AG08395 (cell line): ENCODE results near the gene CDH22.

Experiments
- DNase-seq: peaks from one replicate; pipeline ENCODE4 v3.0.0; 2012; ENCODE audit warnings: mixed read lengths, low spot score

The CDH22 gene

GRCh38 chr20:46240065-46240464, 68.2 kb downstream of the CDH22 start:
- no peak for DNase-seq

GRCh38 chr20:46237736-46238135, 70.6 kb downstream of the CDH22 start:
- DNase-seq = no peak

DNA sequence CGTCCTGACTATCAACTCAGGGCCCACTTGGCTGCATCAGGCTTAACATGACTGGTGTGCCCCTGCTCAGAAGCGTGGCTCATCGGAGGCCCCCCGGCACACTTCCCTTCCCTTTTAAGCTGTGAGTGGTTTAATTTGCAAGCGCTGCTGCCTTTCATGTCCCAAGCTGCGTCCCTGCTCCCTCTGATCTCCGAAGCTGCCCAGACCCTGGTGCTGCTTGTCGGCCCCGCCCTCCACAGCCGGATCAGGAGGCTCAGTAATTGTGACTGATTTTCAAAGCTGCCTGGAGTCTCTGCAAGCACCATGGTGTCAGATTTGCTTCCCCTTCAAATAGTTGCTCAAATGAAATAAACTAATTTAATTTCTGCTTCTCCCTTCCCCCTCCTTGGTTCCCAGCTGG, 71.1 kb downstream of the CDH22 start:
- no peak for DNase-seq

DNA sequence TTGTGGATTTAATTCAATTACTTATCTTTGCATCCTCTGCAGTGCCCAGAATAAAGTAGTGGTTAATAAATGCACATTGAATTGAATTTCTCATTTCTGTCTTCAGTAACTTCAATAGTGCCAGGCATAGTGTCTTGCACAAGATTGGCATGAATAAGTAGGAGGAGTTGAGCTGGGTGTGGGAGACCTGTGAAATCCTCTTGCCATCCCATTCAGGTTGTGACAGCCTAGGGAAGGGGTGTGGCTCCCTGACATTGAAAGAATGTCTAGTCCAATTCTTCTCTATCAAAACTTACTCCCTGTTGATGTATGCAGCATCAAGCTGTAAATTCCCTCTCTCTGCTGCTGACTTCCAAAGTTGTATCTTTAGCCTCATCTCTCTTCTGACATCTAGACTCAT, 73.2 kb downstream of the CDH22 start:
- no peak for DNase-seq

- DNase-seq = no peak
Observed at GRCh38 chr20:46233701-46234100, 74.6 kb downstream of the CDH22 start.

DNA sequence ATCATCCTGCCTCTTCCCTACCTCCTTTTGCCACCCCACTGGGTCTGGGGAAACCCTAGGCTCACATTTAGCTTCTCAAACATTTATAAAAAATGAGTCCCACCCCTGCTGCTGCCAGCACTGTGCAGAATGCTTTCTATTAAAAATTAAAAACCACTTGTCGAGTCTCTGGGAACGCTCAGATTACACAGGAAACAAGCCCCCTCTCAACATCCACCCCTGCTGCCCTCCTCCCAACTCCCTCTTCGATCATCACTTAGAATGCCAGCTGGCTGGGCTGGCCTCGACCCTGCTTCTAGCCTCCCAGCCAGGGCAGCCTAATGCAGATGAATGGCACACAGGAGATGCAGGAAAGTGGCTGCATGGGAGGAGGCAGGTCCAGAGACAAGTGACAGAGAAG, 75.8 kb downstream of the CDH22 start:
- no peak for DNase-seq

DNA sequence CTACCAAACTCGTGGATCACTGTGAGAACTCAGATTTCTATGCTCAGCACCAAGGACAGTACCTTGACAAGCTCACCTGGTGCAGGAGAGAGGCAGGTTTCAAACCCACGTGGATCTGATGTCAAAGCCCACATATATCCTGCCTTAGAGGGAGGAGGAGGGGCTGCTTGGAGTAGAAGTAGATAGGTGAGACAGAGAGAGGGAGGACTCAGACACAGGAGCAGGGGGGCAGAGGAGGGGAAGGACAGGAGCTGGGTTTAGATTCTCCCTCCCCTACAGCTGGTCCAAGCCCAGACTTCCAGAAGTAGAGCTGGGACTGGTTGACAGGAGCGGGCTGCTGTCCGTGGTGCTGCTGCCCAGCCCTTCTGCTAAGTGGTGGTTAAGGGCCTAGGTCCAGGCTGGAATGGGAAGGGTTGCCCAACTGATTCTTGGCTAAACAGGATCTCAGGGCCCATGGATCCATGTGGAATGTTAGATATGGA, 77.5 kb downstream of the CDH22 start:
- peak; percentile 44 for DNase-seq

GRCh38 chr20:46230106-46230491, 78.2 kb downstream of the CDH22 start:
- DNase-seq = no peak

- DNase-seq = no peak
Observed at GRCh38 chr20:46229478-46230105, 78.7 kb downstream of the CDH22 start.

DNA sequence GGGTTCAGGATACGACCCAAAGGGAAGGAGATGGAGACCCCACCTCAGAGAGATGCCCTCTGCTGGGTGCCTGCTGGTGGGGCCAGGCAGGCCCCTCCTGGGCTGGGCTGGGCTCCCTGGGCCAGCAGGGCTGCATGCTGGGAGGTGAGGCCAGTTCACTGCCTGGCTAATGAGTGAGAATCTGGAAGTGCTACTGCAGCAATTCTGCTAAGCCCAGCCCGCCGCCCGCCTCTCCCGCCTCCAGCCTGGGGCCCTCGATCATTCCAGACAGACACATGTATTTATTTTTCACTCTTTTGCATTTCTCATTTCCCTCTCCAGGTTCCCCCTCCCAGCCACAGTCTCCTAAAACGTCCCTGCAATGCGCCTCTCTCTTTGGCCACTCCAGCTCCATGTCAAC, 79.6 kb downstream of the CDH22 start:
- DNase-seq = no peak

- DNase-seq = no peak
Observed at GRCh38 chr20:46227272-46227767, 81.0 kb downstream of the CDH22 start.

DNA sequence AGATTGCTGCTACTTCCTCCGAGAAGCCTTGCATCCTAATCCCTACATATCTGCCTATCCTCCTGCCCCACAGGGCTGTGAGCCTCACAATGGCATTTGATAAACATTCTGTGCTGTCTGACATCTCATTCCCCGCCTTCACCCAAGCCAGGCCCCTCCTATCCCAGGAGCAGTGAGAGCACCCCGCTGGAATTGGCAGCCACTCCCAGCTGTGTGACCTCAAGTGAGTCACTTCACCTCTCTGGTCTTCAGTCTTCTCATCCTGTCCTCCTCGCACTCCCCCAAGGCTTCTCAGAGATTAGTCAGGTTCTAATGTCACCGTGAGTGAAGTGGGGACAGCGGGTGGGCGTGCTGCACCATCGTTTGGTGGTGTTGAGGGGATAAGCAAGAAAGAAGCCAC, 81.7 kb downstream of the CDH22 start:
- no peak for DNase-seq

DNA sequence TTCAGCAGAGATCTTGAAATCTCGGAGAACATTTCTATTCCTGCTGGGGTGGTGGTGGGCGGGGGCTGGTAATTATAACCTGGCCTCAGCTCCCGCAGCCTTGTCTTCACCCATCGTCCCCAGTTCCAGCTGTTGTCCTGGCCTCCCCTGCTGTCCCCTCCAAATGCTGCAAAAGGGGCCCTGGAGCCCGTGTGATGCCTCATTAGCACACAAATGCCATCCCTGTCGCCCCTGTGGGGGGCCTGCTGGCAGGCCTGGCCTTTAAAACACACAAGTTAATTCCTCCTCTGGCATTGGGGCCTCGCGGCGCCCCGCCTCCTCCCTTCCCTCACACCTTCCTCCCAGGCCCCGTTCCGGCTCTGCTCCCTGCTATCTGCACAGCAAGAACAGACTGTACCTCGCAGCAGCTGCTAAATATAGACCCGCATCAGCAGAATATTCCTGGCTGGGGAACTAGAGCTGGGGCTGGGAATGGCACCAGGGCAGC, 85.7 kb downstream of the CDH22 start:
- DNase-seq = no peak

DNA sequence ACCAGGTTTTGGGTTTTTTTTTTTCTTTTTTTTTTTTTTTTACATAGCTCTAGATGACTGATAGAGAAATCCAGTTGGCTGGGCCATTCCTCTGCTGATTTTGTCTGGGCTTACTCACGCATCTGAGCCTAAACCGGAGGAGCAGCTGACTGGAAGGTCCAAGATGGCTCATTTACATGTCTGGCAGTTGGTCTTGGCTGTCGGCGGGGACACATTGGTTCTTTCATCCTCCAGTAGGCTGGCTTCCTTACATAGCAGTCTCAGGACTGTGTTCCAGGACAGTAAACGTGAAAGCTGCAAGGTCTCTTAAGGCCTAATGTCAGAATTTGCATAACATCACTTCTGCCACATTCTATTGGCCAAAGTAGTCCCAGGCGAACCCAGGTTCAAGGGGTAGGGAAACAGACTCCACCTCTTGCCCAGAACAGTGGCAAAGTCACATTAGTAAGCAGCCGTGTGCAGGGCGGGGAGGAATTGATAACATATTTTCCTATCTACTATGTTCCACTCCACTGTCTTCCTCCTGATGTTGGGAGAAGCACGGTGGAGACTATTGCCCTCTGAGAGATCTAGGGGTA, 87.0 kb downstream of the CDH22 start:
- no peak for DNase-seq

- DNase-seq = no peak
Observed at GRCh38 chr20:46220455-46221207, 87.7 kb downstream of the CDH22 start.

DNA sequence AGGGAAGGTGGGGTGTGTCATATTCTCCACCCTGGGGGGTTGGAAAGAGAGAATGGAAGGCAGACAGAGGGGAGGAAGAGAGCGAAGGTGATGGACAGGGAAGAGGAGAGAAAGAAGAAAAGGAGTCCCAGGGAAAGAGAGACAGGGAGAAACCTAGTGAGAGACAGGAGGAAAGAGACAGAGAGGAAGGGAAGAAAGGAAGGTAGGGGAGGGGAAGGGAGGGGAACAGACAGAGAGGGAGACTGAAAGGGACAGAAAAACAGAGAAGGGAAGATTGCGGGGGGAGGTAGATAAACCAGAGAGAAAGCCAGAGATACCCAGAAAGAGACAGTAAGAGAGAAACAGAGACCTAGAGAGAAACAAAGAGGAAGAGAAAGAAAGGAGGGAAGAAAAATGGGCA, 88.4 kb downstream of the CDH22 start:
- DNase-seq = no peak

DNA sequence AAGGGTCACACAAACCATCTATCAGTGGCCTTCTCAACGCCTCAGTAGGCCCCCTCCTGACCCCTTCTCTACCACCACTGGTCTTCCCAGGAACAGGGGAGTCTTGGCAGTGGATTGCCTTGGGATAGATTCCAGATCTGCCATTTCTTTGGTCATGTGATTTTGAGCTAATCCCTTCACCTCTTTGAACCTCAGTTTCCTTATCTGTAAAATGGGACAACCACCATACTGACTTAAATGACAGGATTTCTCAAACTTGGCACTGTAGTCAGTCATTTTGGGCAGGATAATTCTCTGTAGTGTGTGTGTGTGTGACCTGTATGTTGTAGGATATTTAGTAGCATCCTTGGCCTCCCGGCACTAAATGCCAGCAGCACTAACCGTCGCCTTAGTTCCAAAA, 89.1 kb downstream of the CDH22 start:
- DNase-seq = no peak

DNA sequence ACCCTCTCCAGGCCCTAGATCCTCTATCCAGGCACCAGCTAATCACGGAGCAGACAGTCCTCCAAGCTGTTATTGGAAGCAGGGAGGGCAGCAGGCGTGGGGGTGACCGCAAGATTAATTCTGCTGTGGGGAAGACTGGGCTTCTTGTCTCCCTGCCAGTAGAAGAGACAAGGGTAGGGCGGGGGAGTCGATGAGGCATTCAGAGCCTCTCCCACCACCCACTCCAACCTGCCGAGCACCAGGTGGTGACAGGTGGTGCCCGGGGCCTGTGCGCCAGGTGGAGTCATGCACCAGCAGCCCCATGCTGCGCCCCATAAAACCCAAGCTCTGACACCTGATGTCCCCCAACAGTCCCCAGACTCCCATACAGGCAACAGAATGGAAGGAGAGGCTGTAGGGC, 89.6 kb downstream of the CDH22 start:
- no peak for DNase-seq

DNA sequence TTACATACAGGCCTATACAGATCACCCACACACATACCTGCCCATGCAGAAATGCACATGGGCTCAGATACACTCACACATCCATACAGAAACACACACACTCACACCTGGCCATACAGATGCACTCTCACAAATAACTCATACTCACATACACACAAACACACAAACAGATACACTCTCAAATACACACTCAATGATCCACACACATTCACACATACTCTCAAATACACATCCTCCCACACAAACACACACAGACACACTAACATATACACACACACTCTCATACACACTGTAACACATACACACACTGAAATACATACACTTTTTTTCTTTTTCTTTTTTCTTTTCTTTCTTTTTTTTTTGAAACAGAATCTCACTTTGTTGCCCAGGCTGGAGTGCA, 90.7 kb downstream of the CDH22 start:
- DNase-seq = no peak

DNA sequence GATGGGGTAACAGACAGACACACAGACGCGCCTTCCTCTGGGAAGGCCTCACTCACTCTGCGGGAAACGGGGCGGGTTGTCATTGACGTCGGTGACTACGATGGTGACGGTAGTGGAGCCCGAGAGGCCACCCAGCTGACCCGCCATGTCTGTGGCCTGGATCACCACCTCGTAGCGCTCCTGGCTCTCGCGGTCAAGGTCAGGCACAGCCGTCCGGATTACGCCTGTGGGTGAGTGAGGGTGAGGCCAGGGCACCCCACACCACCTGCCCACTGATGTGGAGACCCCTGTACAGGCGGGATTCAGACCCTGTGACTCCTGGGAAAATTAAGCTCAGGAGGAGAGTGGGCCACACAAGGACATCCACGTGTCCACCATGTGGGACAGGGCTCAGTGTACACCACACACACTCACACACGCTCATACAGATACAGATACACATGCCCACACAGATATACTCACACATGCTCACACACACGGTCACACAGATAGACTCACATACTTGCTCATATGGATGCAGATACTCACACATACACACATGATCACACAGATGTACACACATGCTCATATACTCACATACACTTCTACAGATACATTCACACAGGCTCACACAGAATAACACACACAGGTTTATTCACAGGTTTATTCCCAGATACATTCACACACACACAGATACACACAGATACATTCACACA, 91.4 kb downstream of the CDH22 start:
- no peak for DNase-seq

GRCh38 chr20:46215913-46216707, 92.2 kb downstream of the CDH22 start:
- peak; percentile 77 for DNase-seq
